Trophoblast cell (in vitro differentiated cells and primary cell): ENCODE measurements around the gene TNIK.

Experiments
- DNase-seq, 2 donors: peaks; one replicate each; pipeline ENCODE4 v3.0.0-alpha.2; 2016
- H2AFZ ChIP-seq: 2 replicates; pipeline ENCODE4 v1.6.1; 2013; ENCODE audit warnings: low read length, moderate library complexity, mild to moderate bottlenecking; ENCODE audit not compliant: insufficient read depth, poor library complexity
- H2AK5ac ChIP-seq: 2 replicates; pipeline ENCODE4 v1.6.1; 2013; ENCODE audit warnings: mild to moderate bottlenecking, low read length
- H2BK120ac ChIP-seq: 2 replicates; pipeline ENCODE4 v1.6.1; 2013; ENCODE audit warnings: low read length, mild to moderate bottlenecking, moderate library complexity; ENCODE audit not compliant: insufficient read depth, poor library complexity
- H2BK12ac ChIP-seq: 2 replicates; pipeline ENCODE4 v1.6.1; 2013; ENCODE audit warnings: mild to moderate bottlenecking, low read length, moderate library complexity
- H2BK5ac ChIP-seq: 2 replicates; pipeline ENCODE4 v1.6.1; 2013; ENCODE audit warnings: low read length, low read depth, moderate library complexity, mild to moderate bottlenecking; ENCODE audit not compliant: poor library complexity
- H3K14ac ChIP-seq: 2 replicates; pipeline ENCODE4 v1.6.1; 2013; ENCODE audit warnings: mild to moderate bottlenecking, low read length
- H3K18ac ChIP-seq: 2 replicates; pipeline ENCODE4 v1.6.1; 2013; ENCODE audit warnings: mild to moderate bottlenecking, low read length
- H3K23ac ChIP-seq: 2 replicates; pipeline ENCODE4 v1.6.1; 2013; ENCODE audit warnings: low read length
- H3K27ac ChIP-seq: 2 replicates; pipeline ENCODE4 v1.5.1; 2013; ENCODE audit warnings: low read depth, mild to moderate bottlenecking, inconsistent platforms, low read length, moderate library complexity
- H3K27me3 ChIP-seq: 2 replicates; pipeline ENCODE4 v1.6.1; 2013; ENCODE audit warnings: inconsistent platforms, mild to moderate bottlenecking, low read length, moderate library complexity; ENCODE audit not compliant: insufficient read depth
- H3K36me3 ChIP-seq, 2 experiments: 1 replicate in 1 of 2; 2 replicates in 1 of 2; pipeline ENCODE4 v1.6.1; 2013; ENCODE audit warnings: low read length in 2 of 2, mild to moderate bottlenecking in 2 of 2, moderate library complexity in 1 of 2; ENCODE audit not compliant: insufficient read depth in 2 of 2, control insufficient read depth in 1 of 2
- H3K4ac ChIP-seq: 2 replicates; pipeline ENCODE4 v1.6.1; 2013; ENCODE audit warnings: low read depth, mild to moderate bottlenecking, low read length, moderate library complexity
- H3K4me1 ChIP-seq, 2 experiments: 1 replicate in 1 of 2; 2 replicates in 1 of 2; pipeline ENCODE4 v1.6.1; 2013; ENCODE audit warnings: low read length in 2 of 2, mild to moderate bottlenecking in 2 of 2, moderate library complexity in 1 of 2; ENCODE audit not compliant: insufficient read depth in 2 of 2, control insufficient read depth in 1 of 2
- H3K4me2 ChIP-seq: 2 replicates; pipeline ENCODE4 v1.6.1; 2013; ENCODE audit warnings: inconsistent platforms, mild to moderate bottlenecking, low read length, moderate library complexity
- H3K4me3 ChIP-seq: 2 replicates; pipeline ENCODE4 v1.5.1; 2013; ENCODE audit warnings: mild to moderate bottlenecking, low read depth, low read length, inconsistent platforms
- H3K79me1 ChIP-seq: one replicate; pipeline ENCODE4 v1.6.1; 2013; ENCODE audit warnings: low read length
- H3K79me2 ChIP-seq: 2 replicates; pipeline ENCODE4 v1.6.1; 2013; ENCODE audit warnings: low read length, mild to moderate bottlenecking; ENCODE audit not compliant: control insufficient read depth, insufficient read depth, poor library complexity
- H3K9ac ChIP-seq: 2 replicates; pipeline ENCODE4 v1.6.1; 2013; ENCODE audit warnings: mild to moderate bottlenecking, low read length
- H3K9me3 ChIP-seq: 2 replicates; pipeline ENCODE4 v1.6.1; 2013; ENCODE audit warnings: low read depth, mild to moderate bottlenecking, control low read depth, inconsistent platforms, low read length; ENCODE audit not compliant: insufficient read depth
- H4K12ac ChIP-seq: 2 replicates; pipeline ENCODE4 v1.6.1; 2013; ENCODE audit warnings: low read depth, mild to moderate bottlenecking, low read length, moderate library complexity
- H4K8ac ChIP-seq: 2 replicates; pipeline ENCODE4 v1.6.1; 2013; ENCODE audit warnings: low read depth, mild to moderate bottlenecking, low read length, moderate library complexity
- H4K91ac ChIP-seq: one replicate; pipeline ENCODE4 v1.6.1; 2013; ENCODE audit warnings: low read depth, mild to moderate bottlenecking, low read length, moderate library complexity
- WGBS: extraction: QIAGEN DNeasy Blood & Tissue Kit; methylation state at CpG from one replicate; pipeline ENCODE4 v1.1.7; 2013; ENCODE audit warnings: missing lambda C conversion rate; ENCODE audit not compliant: insufficient read length, insufficient coverage; ENCODE audit errors: extremely low coverage; 5-methylcytosine and 5-hydroxymethylcytosine counted together

Gene TNIK

DNA sequence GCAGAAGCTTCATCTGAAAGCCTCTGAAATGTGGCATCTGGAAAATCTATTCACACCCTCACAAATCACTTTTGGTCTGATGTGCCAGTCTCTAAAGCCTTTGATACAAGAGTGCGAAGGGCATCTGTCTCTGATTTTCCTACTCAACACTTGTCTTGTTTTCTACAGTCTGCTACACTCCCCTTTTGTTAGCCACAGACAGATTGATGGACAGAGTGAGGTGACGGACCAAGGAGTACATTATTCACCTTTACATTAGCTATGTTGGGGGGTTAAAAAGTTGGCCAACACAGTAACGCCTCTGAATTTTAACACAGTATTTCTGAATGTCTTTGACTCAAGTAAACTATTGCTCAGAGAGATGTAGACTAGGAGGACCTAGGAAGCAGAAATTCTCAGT is 63.1 kb downstream of the TNIK start:
- H4K8ac ChIP-seq = no peak overlapping the region
- H3K9ac ChIP-seq = no peak overlapping the region
- H2AFZ ChIP-seq = no peak overlapping the region
- H2BK12ac ChIP-seq = no peak overlapping the region
- H3K79me2 ChIP-seq = no peaks in the 10 kb centered on the region
- H3K27ac ChIP-seq = no peak overlapping the region
- H3K4me2 ChIP-seq = no peak overlapping the region
- no peak overlapping the region for H3K4ac ChIP-seq
- no CpG with 5 or more reads among the region's 3 CpGs for WGBS
- H4K91ac ChIP-seq = no peak overlapping the region
- no peaks in the 10 kb centered on the region for H3K27me3 ChIP-seq
- no peak overlapping the region for H3K14ac ChIP-seq
- no peak overlapping the region for H3K4me3 ChIP-seq
- H2BK120ac ChIP-seq = no peak overlapping the region
- no peak overlapping the region for H3K18ac ChIP-seq
- no peak overlapping the region for H4K12ac ChIP-seq
- H3K79me1 ChIP-seq = no peaks in the 10 kb centered on the region
- H3K4me1 ChIP-seq = peaks cover 0 to 3% of the 10 kb centered on the region in 2 experiments
- no peaks in the 10 kb centered on the region for H3K9me3 ChIP-seq
- H3K36me3 ChIP-seq = no peaks in the 10 kb centered on the region
- H2BK5ac ChIP-seq = no peak overlapping the region
- no peak overlapping the region for H2AK5ac ChIP-seq
- no peak for DNase-seq
- no peak overlapping the region for H3K23ac ChIP-seq

DNA sequence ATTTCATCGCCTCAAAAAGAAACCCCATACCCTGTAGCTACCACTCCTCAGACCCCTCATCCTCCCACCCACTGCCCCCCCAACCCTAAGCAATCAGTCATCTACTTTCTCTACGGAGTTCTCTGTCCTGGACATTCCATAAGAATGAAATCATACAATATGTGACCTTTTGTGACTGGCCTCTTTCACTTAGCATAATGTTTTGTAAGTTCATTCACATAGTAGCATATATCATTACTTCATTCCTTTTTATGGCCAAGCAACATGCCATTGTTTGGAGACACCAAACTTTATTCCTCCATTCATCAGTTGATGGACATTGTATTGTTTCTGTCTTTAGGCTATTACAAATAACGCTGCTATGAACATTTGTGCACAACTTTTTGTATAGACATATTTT is 64.2 kb downstream of the TNIK start:
- H3K4me3 ChIP-seq = no peak overlapping the region
- no peak overlapping the region for H3K18ac ChIP-seq
- H3K9ac ChIP-seq = no peak overlapping the region
- no peak overlapping the region for H3K27ac ChIP-seq
- whole genome bisulfite sequencing = no CpG with 5 or more reads among the region's 3 CpGs
- no peak overlapping the region for H3K14ac ChIP-seq
- H2AK5ac ChIP-seq = no peak overlapping the region
- no peak overlapping the region for H4K8ac ChIP-seq
- no peak overlapping the region for H3K23ac ChIP-seq
- no peak for DNase-seq
- H3K27me3 ChIP-seq = no peaks in the 10 kb centered on the region
- H3K36me3 ChIP-seq = no peaks in the 10 kb centered on the region
- no peak overlapping the region for H2AFZ ChIP-seq
- no peak overlapping the region for H3K4ac ChIP-seq
- H3K9me3 ChIP-seq = no peaks in the 10 kb centered on the region
- no peak overlapping the region for H2BK5ac ChIP-seq
- no peak overlapping the region for H4K91ac ChIP-seq
- no peaks in the 10 kb centered on the region for H3K79me2 ChIP-seq
- H2BK12ac ChIP-seq = no peak overlapping the region
- H2BK120ac ChIP-seq = no peak overlapping the region
- no peak overlapping the region for H3K4me2 ChIP-seq
- peaks cover 0 to 3% of the 10 kb centered on the region in 2 experiments for H3K4me1 ChIP-seq
- H4K12ac ChIP-seq = no peak overlapping the region
- H3K79me1 ChIP-seq = no peaks in the 10 kb centered on the region

DNA sequence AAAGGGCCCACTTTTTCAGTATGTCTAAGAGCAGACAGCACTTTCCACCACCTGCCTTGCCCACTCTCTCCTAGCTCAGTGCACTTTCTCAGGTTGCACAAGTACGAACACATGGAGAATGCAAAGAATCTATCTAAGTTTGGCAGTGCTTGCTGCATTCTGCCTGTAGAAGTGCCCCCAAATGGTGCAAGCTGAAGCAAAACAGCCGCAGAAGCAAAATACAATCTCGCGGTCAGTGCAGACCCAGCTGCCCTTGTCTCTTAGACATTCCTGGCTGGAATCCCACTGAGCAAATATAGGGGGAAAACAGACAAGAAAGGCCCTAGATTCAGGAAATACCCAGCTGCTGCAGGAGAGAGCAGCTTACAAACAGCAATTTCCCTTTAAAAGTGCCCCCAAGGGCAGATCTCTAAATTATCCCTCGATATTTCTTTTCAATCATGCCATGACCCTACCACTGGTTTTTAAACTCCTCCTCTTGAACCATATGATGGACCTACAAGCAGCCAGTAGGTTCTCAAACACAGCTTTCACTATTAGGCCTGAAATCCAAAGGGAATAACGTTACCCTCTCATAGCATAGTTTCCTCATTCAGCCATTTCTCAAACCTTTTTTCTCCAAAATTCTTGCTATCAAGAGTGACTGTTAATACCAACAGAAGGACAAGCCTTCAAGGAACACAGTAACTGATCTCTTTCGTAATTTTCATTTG is 67.0 kb downstream of the TNIK start:
- Histone ChIP-seq H2BK5ac (no peak overlapping the region), H3K4me2 (peak overlapping the region; percentile 16), H3K79me1 (no peaks in the 10 kb centered on the region), H3K4ac (no peak overlapping the region), H3K23ac (no peak overlapping the region), H3K4me1 (peaks cover 0 to 3% of the 10 kb centered on the region in 2 experiments), H3K9me3 (no peaks in the 10 kb centered on the region), H3K14ac (no peak overlapping the region), H3K4me3 (no peak overlapping the region), H2AFZ (no peak overlapping the region), H4K12ac (no peak overlapping the region), H3K18ac (no peak overlapping the region), H2BK120ac (no peak overlapping the region), H3K36me3 (no peaks in the 10 kb centered on the region), H3K27ac (no peak overlapping the region), H4K8ac (no peak overlapping the region), H4K91ac (no peak overlapping the region), H3K79me2 (no peaks in the 10 kb centered on the region), H2BK12ac (no peak overlapping the region), H3K9ac (no peak overlapping the region), H3K27me3 (no peaks in the 10 kb centered on the region), H2AK5ac (no peak overlapping the region)
- no CpG with 5 or more reads among the region's 7 CpGs for WGBS
- DNase-seq = no peak

DNA sequence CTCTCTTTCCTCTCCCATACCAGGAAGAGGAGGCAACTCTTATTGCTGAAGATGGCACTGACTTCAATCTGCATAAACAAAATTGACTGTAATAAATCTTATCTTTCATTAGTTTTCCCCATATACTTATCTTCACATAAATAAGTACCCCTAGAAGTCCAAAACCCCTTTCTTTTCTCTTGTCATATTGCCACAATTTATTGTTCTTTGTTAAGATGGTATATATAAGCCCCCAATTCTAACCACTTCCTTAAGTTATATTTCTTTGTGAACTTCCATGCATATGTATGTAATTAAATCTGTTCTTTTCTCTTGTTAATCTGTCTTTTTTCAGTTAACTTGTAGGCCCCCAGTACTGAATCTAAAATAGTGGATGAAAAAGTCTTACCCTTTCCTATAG is 68.8 kb downstream of the TNIK start:
- H3K4me1 ChIP-seq = peaks cover 0 to 3% of the 10 kb centered on the region in 2 experiments
- H3K36me3 ChIP-seq = no peaks in the 10 kb centered on the region
- H3K4me3 ChIP-seq = no peak overlapping the region
- no peak overlapping the region for H4K8ac ChIP-seq
- no peak overlapping the region for H3K18ac ChIP-seq
- no peaks in the 10 kb centered on the region for H3K79me1 ChIP-seq
- no peak overlapping the region for H3K27ac ChIP-seq
- H3K23ac ChIP-seq = no peak overlapping the region
- DNase-seq = no peak
- H4K91ac ChIP-seq = no peak overlapping the region
- H3K79me2 ChIP-seq = no peaks in the 10 kb centered on the region
- H2BK12ac ChIP-seq = no peak overlapping the region
- H2BK5ac ChIP-seq = no peak overlapping the region
- no peak overlapping the region for H4K12ac ChIP-seq
- H3K14ac ChIP-seq = no peak overlapping the region
- no peak overlapping the region for H3K9ac ChIP-seq
- no peak overlapping the region for H3K4ac ChIP-seq
- no peaks in the 10 kb centered on the region for H3K9me3 ChIP-seq
- no peak overlapping the region for H2AK5ac ChIP-seq
- H3K4me2 ChIP-seq = no peak overlapping the region
- H2AFZ ChIP-seq = no peak overlapping the region
- no peak overlapping the region for H2BK120ac ChIP-seq
- H3K27me3 ChIP-seq = no peaks in the 10 kb centered on the region
